WTC11 (cell line): Measurements from ENCODE around the gene NYAP1. TPM values are rescaled to one million over a fixed set of nuclear protein-coding genes. Genes with fewer than 3 reads are reported as not detected.
"Not testable (repeated sequence)": the region's sequence is repeated elsewhere in the genome, so short reads cannot be mapped to it uniquely, and the experiment has no call there.

Experiments
- ATAC-seq: fragments of 200-7000 bp; cut with Tn5 transposase; 2 replicates; pipeline ENCODE4 v1.10.0; 2021; ENCODE audit warnings: mild to moderate bottlenecking, moderate library complexity
- CTCF ChIA-PET: fragments of 300-600 bp; sonication (Branson Sonifier 250); formaldehyde crosslinking; loops from one replicate; lab custom pipeline; 2021; ENCODE audit warnings: antibody characterized with exemption; lab: Charles Lee
- POLR2A ChIA-PET: fragments of 350-600 bp; sonication (Branson Sonifier 250); formaldehyde crosslinking; loops from one replicate; lab custom pipeline; 2021; ENCODE audit warnings: antibody characterized with exemption; lab: Charles Lee
- DNase-seq: peaks from one replicate; pipeline ENCODE4 v3.0.0; 2021; ENCODE audit warnings: low spot score
- H3K27ac Mint-ChIP-seq: 2 replicates; pipeline ENCODE4 v1.8.0; 2021; ENCODE audit warnings: mixed read lengths
- H3K27me3 Mint-ChIP-seq: 2 replicates; pipeline ENCODE4 v1.8.0; 2021; ENCODE audit warnings: low read depth, mild to moderate bottlenecking, moderate library complexity, mixed read lengths
- H3K36me3 Mint-ChIP-seq: 2 replicates; pipeline ENCODE4 v1.8.0; 2021; ENCODE audit warnings: mixed read lengths
- H3K4me1 Mint-ChIP-seq: 2 replicates; pipeline ENCODE4 v1.8.0; 2022; ENCODE audit warnings: mixed read lengths
- H3K4me3 Mint-ChIP-seq: 2 replicates; pipeline ENCODE4 v1.8.0; 2021; ENCODE audit warnings: mild to moderate bottlenecking, moderate library complexity, mixed read lengths
- H3K9me3 Mint-ChIP-seq: 2 replicates; pipeline ENCODE4 v1.8.0; 2021; ENCODE audit warnings: mixed read lengths
- ATF6 ChIP-seq: sonication (generic); formaldehyde crosslinking; IDR thresholded peaks from 2 replicates; pipeline ENCODE4 v1.8.1; 2023; ENCODE audit warnings: mild to moderate bottlenecking, missing genetic modification reagents
- CREB1 ChIP-seq: sonication (generic); formaldehyde crosslinking; IDR thresholded peaks from 2 replicates; pipeline ENCODE4 v1.8.0; 2023; ENCODE audit warnings: mild to moderate bottlenecking, missing genetic modification reagents
- E2F1 ChIP-seq: sonication (generic); formaldehyde crosslinking; IDR thresholded peaks from 2 replicates; pipeline ENCODE4 v1.8.0; 2022; ENCODE audit warnings: mild to moderate bottlenecking, missing genetic modification reagents
- ESRRA ChIP-seq: sonication (generic); formaldehyde crosslinking; IDR thresholded peaks from 2 replicates; pipeline ENCODE4 v1.8.1; 2022; ENCODE audit warnings: mild to moderate bottlenecking, missing genetic modification reagents, borderline replicate concordance
- HMGA2 ChIP-seq: fragments of 250-450 bp; sonication (Bioruptor Pico); IDR thresholded peaks from 2 replicates; pipeline ENCODE4 v1.4.0; 2021; ENCODE audit warnings: mild to moderate bottlenecking, moderate library complexity
- MLX ChIP-seq: sonication (generic); formaldehyde crosslinking; IDR thresholded peaks from 2 replicates; pipeline ENCODE4 v1.8.1; 2023; ENCODE audit warnings: mild to moderate bottlenecking, missing genetic modification reagents, moderate library complexity
- NFYB ChIP-seq: sonication (generic); formaldehyde crosslinking; conservative IDR thresholded peaks from 2 replicates; pipeline ENCODE4 v1.8.0; 2022; ENCODE audit warnings: low read depth, missing genetic modification reagents
- TEAD1 ChIP-seq: sonication (generic); formaldehyde crosslinking; IDR thresholded peaks from 2 replicates; pipeline ENCODE4 v1.8.0; 2022; ENCODE audit warnings: mild to moderate bottlenecking, missing genetic modification reagents
- TP53 ChIP-seq: sonication (generic); formaldehyde crosslinking; IDR thresholded peaks from 2 replicates; pipeline ENCODE4 v1.8.1; 2023; ENCODE audit warnings: mild to moderate bottlenecking, missing genetic modification reagents
- ZNF281 ChIP-seq: sonication (generic); formaldehyde crosslinking; IDR thresholded peaks from 2 replicates; pipeline ENCODE4 v1.8.0; 2023; ENCODE audit warnings: mild to moderate bottlenecking, missing genetic modification reagents
- total RNA-seq: library from RNA; stranded (reverse); gene quantifications from 3 replicates; pipeline ENCODE4 v1.2.3, GENCODE V29; 2021

NYAP1 gene
- total RNA-seq, 1 experiment from 2014 or later: 6.7 TPM

- TF ChIP-seq ATF6 (CRISPR knock-in tag) (no peak), NFYB (CRISPR knock-in tag) (no peak), CREB1 (CRISPR knock-in tag) (no peak)
- TF ChIP-seq, all 79 proteins: peak for 0
These were observed 37.3 kb downstream of the NYAP1 start (continued) for GRCh38 chr7:100521076-100521475.

GRCh38 chr7:100521909-100522593, 38.3 kb downstream of the NYAP1 start:
- H3K4me1 Mint-ChIP-seq, DNase-seq, H3K9me3 Mint-ChIP-seq, H3K4me3 Mint-ChIP-seq, H3K27me3 Mint-ChIP-seq, ATAC-seq, H3K27ac Mint-ChIP-seq, H3K36me3 Mint-ChIP-seq: not testable (repeated sequence)
- ChIA-PET POLR2A (interaction anchor here (0.7 kb wide), 1 partner anchor 331 kb away, joined by 3 read pairs; no protein-coding TSS in a partner anchor), CTCF (interaction anchor here (1.5 kb wide), 1 partner anchor 38 kb away, joined by 5 read pairs; no protein-coding TSS in a partner anchor)

GRCh38 chr7:100523192-100523591, 39.5 kb downstream of the NYAP1 start:
- H3K27me3 Mint-ChIP-seq, DNase-seq, H3K4me1 Mint-ChIP-seq, POLR2A ChIA-PET, H3K27ac Mint-ChIP-seq, ATAC-seq, CTCF ChIA-PET, H3K36me3 Mint-ChIP-seq, H3K9me3 Mint-ChIP-seq, H3K4me3 Mint-ChIP-seq: not testable (repeated sequence)

- H3K27me3 Mint-ChIP-seq: not testable (repeated sequence)
These were observed 44.6 kb downstream of the NYAP1 start for GRCh38 chr7:100528108-100528866.

GRCh38 chr7:100532165-100533022, 48.7 kb downstream of the NYAP1 start:
- no peak overlapping the region for H3K4me3 Mint-ChIP-seq
- no peaks in the 10 kb centered on the region for H3K4me1 Mint-ChIP-seq
- H3K27me3 Mint-ChIP-seq: no peaks in the 10 kb centered on the region; the same call in 1 of the 2 replicates
- ATAC-seq (no peak), DNase-seq (no peak)
- no peaks in the 10 kb centered on the region for H3K9me3 Mint-ChIP-seq
- no peaks in the 10 kb centered on the region for H3K36me3 Mint-ChIP-seq
- no peak overlapping the region for H3K27ac Mint-ChIP-seq
- ChIA-PET POLR2A (interaction anchor here (0.7 kb wide), 1 partner anchor 1355 kb away, joined by 6 read pairs; no protein-coding TSS in a partner anchor), CTCF (interaction anchor here (0.6 to 4.4 kb wide), 4 partner anchors 27 to 528 kb away, joined by 4 to 19 read pairs (median 4); no protein-coding TSS in a partner anchor)
- TF ChIP-seq TP53 (CRISPR knock-in tag) (no peak), MLX (CRISPR knock-in tag) (no peak), TEAD1 (no peak), HMGA2 (CRISPR knock-in tag) (no peak), ESRRA (no peak), ZNF281 (CRISPR knock-in tag) (no peak), E2F1 (no peak)

More at GRCh38 chr7:100528108-100528866, 44.6 kb downstream of the NYAP1 start:
- ATAC-seq, H3K4me3 Mint-ChIP-seq, H3K36me3 Mint-ChIP-seq, H3K9me3 Mint-ChIP-seq, H3K4me1 Mint-ChIP-seq, H3K27ac Mint-ChIP-seq, DNase-seq, POLR2A ChIA-PET: not testable (repeated sequence)
- CTCF ChIA-PET: interaction anchor here (0.9 to 1.1 kb wide), 2 partner anchors 32 to 58 kb away, joined by 3 to 4 read pairs; partner anchors contain the start of gene FBXO24

- CTCF ChIA-PET: interaction anchor here (0.9 to 1.4 kb wide), 2 partner anchors 67 to 253 kb away, joined by 3 read pairs; no protein-coding TSS in a partner anchor
- ATAC-seq, DNase-seq, H3K9me3 Mint-ChIP-seq, H3K27ac Mint-ChIP-seq, H3K36me3 Mint-ChIP-seq, POLR2A ChIA-PET, H3K4me3 Mint-ChIP-seq: not testable (repeated sequence)
- H3K4me1 Mint-ChIP-seq: peaks cover 16% of the 10 kb centered on the region
- H3K27me3 Mint-ChIP-seq: peaks cover 20% of the 10 kb centered on the region
These were observed 52.3 kb downstream of the NYAP1 start for GRCh38 chr7:100535982-100536381.
